Endothelial cell (in vitro differentiated cells): ENCODE measurements around the gene VAX1. TPM values are rescaled to one million over a fixed set of nuclear protein-coding genes. Genes with fewer than 3 reads are reported as not detected.

Experiments
- DNase-seq: peaks from one replicate; pipeline ENCODE4 v3.0.0; 2021; ENCODE audit warnings: low spot score
- H3K27ac Mint-ChIP-seq: one replicate; pipeline ENCODE4 v1.8.0; 2021; ENCODE audit warnings: mixed read lengths, inconsistent platforms; ENCODE audit not compliant: unreplicated experiment
- H3K27me3 Mint-ChIP-seq: one replicate; pipeline ENCODE4 v1.8.0; 2021; ENCODE audit warnings: mild to moderate bottlenecking, moderate library complexity, mixed read lengths, inconsistent platforms; ENCODE audit not compliant: unreplicated experiment
- H3K36me3 Mint-ChIP-seq: one replicate; pipeline ENCODE4 v1.8.0; 2021; ENCODE audit warnings: mild to moderate bottlenecking, low read depth, mixed read lengths, inconsistent platforms; ENCODE audit not compliant: unreplicated experiment
- H3K4me1 Mint-ChIP-seq: one replicate; pipeline ENCODE4 v1.8.0; 2021; ENCODE audit warnings: mild to moderate bottlenecking, mixed read lengths, inconsistent platforms; ENCODE audit not compliant: unreplicated experiment
- H3K4me3 Mint-ChIP-seq: one replicate; pipeline ENCODE4 v1.8.0; 2021; ENCODE audit warnings: mild to moderate bottlenecking, mixed read lengths, inconsistent platforms; ENCODE audit not compliant: unreplicated experiment
- H3K9me3 Mint-ChIP-seq: one replicate; pipeline ENCODE4 v1.8.0; 2021; ENCODE audit warnings: mixed read lengths, inconsistent platforms; ENCODE audit not compliant: unreplicated experiment
- CTCF ChIP-seq: fragments of 200-600 bp; sonication (generic); IDR thresholded peaks from one replicate; pipeline ENCODE4 v1.5.0; 2021; ENCODE audit warnings: antibody characterized with exemption; ENCODE audit not compliant: unreplicated experiment
- total RNA-seq: library from RNA; stranded (reverse); fragmentation: NEBNext Ultra II Directional; extraction: Animal tissue kit (Norgen Biotek cat#: 25700); gene quantifications from one replicate; pipeline ENCODE4 v1.2.1, GENCODE V29; 2021; ENCODE audit not compliant: unreplicated experiment

Gene VAX1
- total RNA-seq, 1 donor from 2014 or later = 26.3 TPM

GRCh38 chr10:117137031-117137910, 799 bp downstream of the VAX1 start:
- Mint-ChIP-seq H3K27me3 (peaks cover 27% of the 10 kb centered on the region), H3K4me1 (peaks cover 49% of the 10 kb centered on the region), H3K27ac (peak overlapping the region; percentile 90), H3K36me3 (peaks cover 19% of the 10 kb centered on the region), H3K4me3 (peak overlapping the region; percentile 99), H3K9me3 (no peaks in the 10 kb centered on the region)
- TF ChIP-seq CTCF = no peak
- peak; percentile 70 for DNase-seq

- H3K9me3 Mint-ChIP-seq = no peaks in the 10 kb centered on the region
- DNase-seq = peak; percentile 22
- peak overlapping the region; percentile 97 for H3K4me3 Mint-ChIP-seq
- no peak for TF ChIP-seq CTCF
- peaks cover 19% of the 10 kb centered on the region for H3K36me3 Mint-ChIP-seq
- peaks cover 54% of the 10 kb centered on the region for H3K4me1 Mint-ChIP-seq
- H3K27ac Mint-ChIP-seq = peak overlapping the region; percentile 88
- peaks cover 24% of the 10 kb centered on the region for H3K27me3 Mint-ChIP-seq
These were observed 1.6 kb downstream of the VAX1 start for GRCh38 chr10:117136391-117136975.

- no peak for TF ChIP-seq CTCF
- H3K36me3 Mint-ChIP-seq = peaks cover 24% of the 10 kb centered on the region
- no peak for DNase-seq
- no peaks in the 10 kb centered on the region for H3K9me3 Mint-ChIP-seq
- H3K4me3 Mint-ChIP-seq = peak overlapping the region; percentile 97
- H3K4me1 Mint-ChIP-seq = peaks cover 63% of the 10 kb centered on the region
- peak overlapping the region; percentile 88 for H3K27ac Mint-ChIP-seq
- peaks cover 24% of the 10 kb centered on the region for H3K27me3 Mint-ChIP-seq
These were observed 2.5 kb downstream of the VAX1 start for GRCh38 chr10:117135480-117136140.

- Mint-ChIP-seq H3K27me3 (peaks cover 24% of the 10 kb centered on the region), H3K4me3 (peak overlapping the region; percentile 97), H3K9me3 (no peaks in the 10 kb centered on the region), H3K27ac (peak overlapping the region; percentile 88), H3K36me3 (peaks cover 24% of the 10 kb centered on the region), H3K4me1 (peaks cover 64% of the 10 kb centered on the region)
- TF ChIP-seq CTCF = no peak
- DNase-seq = no peak
These were observed 3.1 kb downstream of the VAX1 start for GRCh38 chr10:117135026-117135372.
